ENCODE measurements around the gene TTLL11.

DNA sequence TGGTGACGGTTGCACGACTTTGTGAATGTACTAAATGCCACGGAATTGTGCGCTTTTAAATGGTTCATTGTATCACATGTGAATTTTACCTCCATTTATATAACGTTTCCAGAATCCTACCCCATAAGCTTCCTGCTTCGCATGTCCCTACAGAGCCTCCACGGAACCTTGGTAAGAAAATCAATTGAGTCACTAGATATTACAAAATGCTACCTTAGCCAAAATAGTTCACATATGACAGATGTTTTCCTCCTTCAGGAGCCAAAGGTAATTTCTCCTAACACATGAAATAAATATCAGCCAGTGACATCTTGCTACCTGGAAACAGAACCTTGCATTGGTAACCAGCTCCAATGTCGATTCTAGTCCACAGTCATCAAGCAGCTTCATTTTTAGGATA lies 125.1 kb downstream of the TTLL11 start:
- no peak for TF ChIP-seq POLR2AphosphoS5 (IDR thresholded peaks at IDR 0.05)
- TF ChIP-seq, protein P1, sequence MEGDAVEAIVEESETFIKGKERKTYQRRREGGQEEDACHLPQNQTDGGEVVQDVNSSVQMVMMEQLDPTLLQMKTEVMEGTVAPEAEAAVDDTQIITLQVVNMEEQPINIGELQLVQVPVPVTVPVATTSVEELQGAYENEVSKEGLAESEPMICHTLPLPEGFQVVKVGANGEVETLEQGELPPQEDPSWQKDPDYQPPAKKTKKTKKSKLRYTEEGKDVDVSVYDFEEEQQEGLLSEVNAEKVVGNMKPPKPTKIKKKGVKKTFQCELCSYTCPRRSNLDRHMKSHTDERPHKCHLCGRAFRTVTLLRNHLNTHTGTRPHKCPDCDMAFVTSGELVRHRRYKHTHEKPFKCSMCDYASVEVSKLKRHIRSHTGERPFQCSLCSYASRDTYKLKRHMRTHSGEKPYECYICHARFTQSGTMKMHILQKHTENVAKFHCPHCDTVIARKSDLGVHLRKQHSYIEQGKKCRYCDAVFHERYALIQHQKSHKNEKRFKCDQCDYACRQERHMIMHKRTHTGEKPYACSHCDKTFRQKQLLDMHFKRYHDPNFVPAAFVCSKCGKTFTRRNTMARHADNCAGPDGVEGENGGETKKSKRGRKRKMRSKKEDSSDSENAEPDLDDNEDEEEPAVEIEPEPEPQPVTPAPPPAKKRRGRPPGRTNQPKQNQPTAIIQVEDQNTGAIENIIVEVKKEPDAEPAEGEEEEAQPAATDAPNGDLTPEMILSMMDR (IDR thresholded peaks at IDR 0.05) = no peak

Measured in suprapubic skin (tissue), 3 donors.